ENCODE data around the gene SLC43A2. TPM values are rescaled to one million over a fixed set of nuclear protein-coding genes. Genes with fewer than 3 reads are reported as not detected.

SLC43A2 gene
- total and polyA plus RNA-seq, 10 of the 15 experiments (the other 5 are each of a cell fraction or from before 2014, with no cell fraction given), result 0.03 to 14.0 (median 5.3) TPM

- WGBS (ENCODE audit: insufficient coverage, insufficient replicate concordance, low lambda C conversion rate, missing lambda C conversion rate), result over 99% methylated on average over 21 of the region's 40 CpGs
- H3K36me3 ChIP-seq (ENCODE audit: control insufficient read depth in 2 of 2, insufficient read depth in 2 of 2, low read length in 1 of 2), result peaks cover 1 to 3% of the 10 kb centered on the region in 2 experiments; a peak in 3 of 4 replicates
- intact Hi-C loops (cut with micrococcal nuclease; ENCODE audit: unreplicated experiment) (loop anchor here (2.0 to 5.0 kb wide), 2 partner anchors 15 to 36 kb away; partner anchors contain the start of gene SLC43A2), in situ Hi-C loops (cut with MboI) (no loop called here)
- H3K4me2 ChIP-seq (ENCODE audit: control insufficient read depth, insufficient read depth), result no peak overlapping the region
- no peaks in the 10 kb centered on the region for H3K9me3 ChIP-seq (replicated peaks; ENCODE audit: control insufficient read depth, insufficient read depth, low read length)
- no peak overlapping the region for H2AFZ ChIP-seq (ENCODE audit: control insufficient read depth, low read depth, low read length)
- ATAC-seq, result no peak
- ChIA-PET POLR2A (interaction anchor here (0.8 to 0.9 kb wide), 2 partner anchors 12 to 15 kb away, joined by 4 read pairs; no protein-coding TSS in a partner anchor), CTCF (interaction anchor here (2.0 to 2.7 kb wide), 2 partner anchors 17 to 38 kb away, joined by 6 to 9 read pairs; no protein-coding TSS in a partner anchor), SMC1A (ENCODE audit: uncharacterized antibody, unreplicated experiment) (interaction anchor here (1.2 to 4.5 kb wide), 2 partner anchors 16 to 38 kb away, joined by 5 to 16 read pairs; no protein-coding TSS in a partner anchor), RAD21 (ENCODE audit: unreplicated experiment) (interaction anchor here (0.9 to 3.2 kb wide), 3 partner anchors 15 to 39 kb away, joined by 3 to 20 read pairs (median 4); no protein-coding TSS in a partner anchor)
- H3K27me3 ChIP-seq (replicated peaks in 1 of 2; ENCODE audit: control insufficient read depth in 2 of 2, insufficient read depth in 2 of 2, low read length in 1 of 2), result no peaks in the 10 kb centered on the region
- no peak for TF ChIP-seq ZNF24 (IDR thresholded peaks at IDR 0.05)
- TF ChIP-seq ZNF622 (IDR thresholded peaks at IDR 0.05), result no peak
- TF ChIP-seq LARP7 (IDR thresholded peaks at IDR 0.05), result 0 out of 2 replicates have a peak, but pooled peaks have one; percentile 26
- FAIRE-seq, result no peak
- H3K4me3 ChIP-seq, result no peak overlapping the region
- H3K27ac ChIP-seq (ENCODE audit: control insufficient read depth, insufficient read depth), result no peak overlapping the region
- H3K79me2 ChIP-seq (ENCODE audit: control insufficient read depth, insufficient read depth, low read length), result no peaks in the 10 kb centered on the region; the same call in 1 of the 2 replicates
- peaks cover 13% of the 10 kb centered on the region for H3K4me1 ChIP-seq (ENCODE audit: control insufficient read depth, insufficient read depth, low read length)
- no peak overlapping the region for H3K9ac ChIP-seq (ENCODE audit: control insufficient read depth, insufficient read depth, low read length)
- no peak for DNase-seq (ENCODE audit: low read depth, low spot score)
- no TSS peak for BruUV-seq (replicated peaks)
- no peaks in the 10 kb centered on the region for H4K20me1 ChIP-seq (ENCODE audit: control insufficient read depth, insufficient read depth)
These were observed 37.1 kb downstream of the SLC43A2 start for GRCh38 chr17:1591474-1592090.

GRCh38 chr17:1590747-1591473 is 37.7 kb downstream of the SLC43A2 start:
- no peaks in the 10 kb centered on the region for H3K9me3 ChIP-seq (replicated peaks; ENCODE audit: control insufficient read depth, insufficient read depth, low read length)
- TF ChIP-seq YY1 (IDR thresholded peaks at IDR 0.05; ENCODE audit: low read depth, low read length) (no peak), HSF1 (IDR thresholded peaks at IDR 0.05; ENCODE audit: low read depth, low read length) (no peak), TBL1XR1 (IDR thresholded peaks at IDR 0.05; ENCODE audit: low read depth, low read length) (no peak), SRF (IDR thresholded peaks at IDR 0.05; ENCODE audit: low read depth in 2 of 2, low read length in 2 of 2) (no peak), ZNF384 (IDR thresholded peaks at IDR 0.05; ENCODE audit: borderline replicate concordance, low read depth, low read length) (no peak), NBN (IDR thresholded peaks at IDR 0.05) (no peak), TCF3 (IDR thresholded peaks at IDR 0.05; ENCODE audit: borderline replicate concordance, insufficient read depth, low read depth, low read length) (no peak), BACH1 (IDR thresholded peaks at IDR 0.05; ENCODE audit: borderline replicate concordance) (no peak), EZH2 (IDR thresholded peaks at IDR 0.05; ENCODE audit: borderline replicate concordance, control insufficient read depth, low read depth, low read length) (no peak), ETV6 (conservative IDR thresholded peaks at IDR 0.05 in 1 of 2, IDR thresholded peaks at IDR 0.05 in 1 of 2; ENCODE audit: borderline replicate concordance in 1 of 2, low read depth in 1 of 2) (no peak)
- ChIA-PET POLR2A (interaction anchor here (0.8 to 1.2 kb wide), 3 partner anchors 16 to 41 kb away, joined by 3 to 6 read pairs (median 4); no protein-coding TSS in a partner anchor), CTCF (interaction anchor here (1.0 to 2.0 kb wide), 5 partner anchors 16 to 39 kb away, joined by 3 to 6 read pairs (median 4); no protein-coding TSS in a partner anchor), RAD21 (ENCODE audit: unreplicated experiment) (interaction anchor here (1.1 to 1.4 kb wide), 2 partner anchors 13 to 17 kb away, joined by 3 to 12 read pairs; no protein-coding TSS in a partner anchor), SMC1A (ENCODE audit: uncharacterized antibody, unreplicated experiment) (interaction anchor here (0.9 to 4.5 kb wide), 3 partner anchors 13 to 37 kb away, joined by 3 to 16 read pairs (median 4); no protein-coding TSS in a partner anchor)
- H3K27me3 ChIP-seq (replicated peaks in 1 of 2; ENCODE audit: control insufficient read depth in 2 of 2, insufficient read depth in 2 of 2, low read length in 1 of 2), result no peaks in the 10 kb centered on the region
- DNase-seq (ENCODE audit: low read depth, low spot score) (no peak), FAIRE-seq (no peak), ATAC-seq (no peak)
- no TSS peak for BruUV-seq (replicated peaks)
- peaks cover 1 to 3% of the 10 kb centered on the region in 2 experiments; a peak in 3 of 4 replicates for H3K36me3 ChIP-seq (ENCODE audit: control insufficient read depth in 2 of 2, insufficient read depth in 2 of 2, low read length in 1 of 2)
- in situ Hi-C loops (cut with MboI) (no loop called here), intact Hi-C loops (cut with micrococcal nuclease; ENCODE audit: unreplicated experiment) (loop anchor here (5.0 kb wide), 1 partner anchor 36 kb away; the partner anchor contains the start of gene SLC43A2)
- H2AFZ ChIP-seq (ENCODE audit: control insufficient read depth, low read depth, low read length), result no peak overlapping the region
- WGBS (ENCODE audit: insufficient coverage, insufficient replicate concordance, low lambda C conversion rate, missing lambda C conversion rate), result 88% methylated on average over 38 of the region's 38 CpGs
- no peak overlapping the region for H3K9ac ChIP-seq (ENCODE audit: control insufficient read depth, insufficient read depth, low read length)
- peaks cover 13% of the 10 kb centered on the region for H3K4me1 ChIP-seq (ENCODE audit: control insufficient read depth, insufficient read depth, low read length)
- H3K79me2 ChIP-seq (ENCODE audit: control insufficient read depth, insufficient read depth, low read length), result no peaks in the 10 kb centered on the region; the same call in 1 of the 2 replicates
- H3K4me3 ChIP-seq, result no peak overlapping the region
- no peaks in the 10 kb centered on the region for H4K20me1 ChIP-seq (ENCODE audit: control insufficient read depth, insufficient read depth)
- H3K4me2 ChIP-seq (ENCODE audit: control insufficient read depth, insufficient read depth), result no peak overlapping the region
- no peak overlapping the region for H3K27ac ChIP-seq (ENCODE audit: control insufficient read depth, insufficient read depth)

Measured in GM12878 (cell line).